Measurements from ENCODE around the gene SUN1.

SUN1 gene

DNA sequence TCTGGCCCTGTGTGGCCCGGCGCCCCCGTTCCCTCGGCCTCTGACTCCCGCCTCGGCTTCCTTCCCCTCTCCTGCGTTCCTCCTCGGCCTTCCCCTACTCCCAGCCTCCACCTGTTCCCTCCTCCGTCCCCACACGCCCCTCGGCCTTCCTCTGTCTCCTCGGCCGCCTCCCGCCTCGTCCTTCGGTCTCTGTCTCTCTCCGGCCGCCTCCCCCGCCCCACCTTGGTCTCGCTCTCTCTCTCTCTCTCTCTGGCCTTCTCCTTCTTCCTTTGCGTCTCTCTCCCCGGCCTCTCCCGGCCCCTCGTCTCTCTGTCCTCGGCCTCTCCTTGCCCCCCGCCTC is 44.7 kb downstream of the SUN1 start:
- TF ChIP-seq, protein P1, sequence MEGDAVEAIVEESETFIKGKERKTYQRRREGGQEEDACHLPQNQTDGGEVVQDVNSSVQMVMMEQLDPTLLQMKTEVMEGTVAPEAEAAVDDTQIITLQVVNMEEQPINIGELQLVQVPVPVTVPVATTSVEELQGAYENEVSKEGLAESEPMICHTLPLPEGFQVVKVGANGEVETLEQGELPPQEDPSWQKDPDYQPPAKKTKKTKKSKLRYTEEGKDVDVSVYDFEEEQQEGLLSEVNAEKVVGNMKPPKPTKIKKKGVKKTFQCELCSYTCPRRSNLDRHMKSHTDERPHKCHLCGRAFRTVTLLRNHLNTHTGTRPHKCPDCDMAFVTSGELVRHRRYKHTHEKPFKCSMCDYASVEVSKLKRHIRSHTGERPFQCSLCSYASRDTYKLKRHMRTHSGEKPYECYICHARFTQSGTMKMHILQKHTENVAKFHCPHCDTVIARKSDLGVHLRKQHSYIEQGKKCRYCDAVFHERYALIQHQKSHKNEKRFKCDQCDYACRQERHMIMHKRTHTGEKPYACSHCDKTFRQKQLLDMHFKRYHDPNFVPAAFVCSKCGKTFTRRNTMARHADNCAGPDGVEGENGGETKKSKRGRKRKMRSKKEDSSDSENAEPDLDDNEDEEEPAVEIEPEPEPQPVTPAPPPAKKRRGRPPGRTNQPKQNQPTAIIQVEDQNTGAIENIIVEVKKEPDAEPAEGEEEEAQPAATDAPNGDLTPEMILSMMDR (IDR thresholded peaks at IDR 0.05) = no peak
- H3K36me3 Mint-ChIP-seq (ENCODE audit: low read depth) = peaks cover 25% of the 10 kb centered on the region
- no peaks in the 10 kb centered on the region for H3K9me3 Mint-ChIP-seq
- no peaks in the 10 kb centered on the region for H3K27me3 Mint-ChIP-seq (ENCODE audit: low read depth, poor library complexity)
- H3K4me3 Mint-ChIP-seq = peak overlapping the region; percentile 94
- no peak for DNase-seq
- peak overlapping the region; percentile 83 for H3K27ac Mint-ChIP-seq
- H3K4me1 Mint-ChIP-seq = peaks cover 35% of the 10 kb centered on the region

- peak overlapping the region; percentile 83 for H3K27ac Mint-ChIP-seq
- H3K27me3 Mint-ChIP-seq (ENCODE audit: low read depth, poor library complexity) = no peaks in the 10 kb centered on the region
- DNase-seq = peak; percentile 33
Measured at GRCh38 chr7:877312-878232, 45.3 kb downstream of the SUN1 start.

GRCh38 chr7:879093-879492 is 46.8 kb downstream of the SUN1 start:
- peaks cover 12% of the 10 kb centered on the region for H3K36me3 Mint-ChIP-seq (ENCODE audit: low read depth)
- no peaks in the 10 kb centered on the region for H3K9me3 Mint-ChIP-seq
- TF ChIP-seq, protein P1 (IDR thresholded peaks at IDR 0.05) = no peak
- H3K27me3 Mint-ChIP-seq (ENCODE audit: low read depth, poor library complexity) = no peaks in the 10 kb centered on the region
- H3K4me3 Mint-ChIP-seq = peak overlapping the region; percentile 59
- no peak overlapping the region for H3K27ac Mint-ChIP-seq
- peaks cover 36% of the 10 kb centered on the region for H3K4me1 Mint-ChIP-seq
- DNase-seq = no peak

More at GRCh38 chr7:877312-878232, 45.3 kb downstream of the SUN1 start:
- no peaks in the 10 kb centered on the region for H3K9me3 Mint-ChIP-seq
- H3K36me3 Mint-ChIP-seq (ENCODE audit: low read depth) = peaks cover 21% of the 10 kb centered on the region
- H3K4me3 Mint-ChIP-seq = peak overlapping the region; percentile 94
- peaks cover 39% of the 10 kb centered on the region for H3K4me1 Mint-ChIP-seq
- TF ChIP-seq, protein P1 (IDR thresholded peaks at IDR 0.05) = no peak

DNA sequence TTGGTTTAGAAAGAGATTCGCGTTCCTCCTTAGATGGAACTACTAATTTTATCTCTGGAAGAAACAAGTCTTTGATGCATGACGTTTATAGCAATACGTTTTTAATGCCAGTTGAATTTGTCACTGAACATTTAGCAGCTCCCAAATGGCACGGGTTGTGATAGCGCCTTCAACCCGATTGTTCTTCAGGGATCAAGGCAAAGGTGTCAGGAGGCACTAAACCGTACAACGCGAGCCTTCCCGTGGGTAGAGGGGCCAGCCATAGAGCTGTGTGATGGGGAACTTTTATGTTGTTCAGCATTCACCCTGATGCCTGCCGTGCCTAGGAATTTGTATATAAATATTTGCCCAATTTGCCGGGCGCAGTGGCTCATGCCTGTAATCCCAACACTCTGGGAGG is 47.4 kb downstream of the SUN1 start:
- H3K36me3 Mint-ChIP-seq (ENCODE audit: low read depth) = peaks cover 12% of the 10 kb centered on the region
- H3K27ac Mint-ChIP-seq = no peak overlapping the region
- no peak for DNase-seq
- H3K4me3 Mint-ChIP-seq = no peak overlapping the region
- peaks cover 31% of the 10 kb centered on the region for H3K4me1 Mint-ChIP-seq
- no peaks in the 10 kb centered on the region for H3K9me3 Mint-ChIP-seq
- H3K27me3 Mint-ChIP-seq (ENCODE audit: low read depth, poor library complexity) = no peaks in the 10 kb centered on the region
- TF ChIP-seq, protein P1 (IDR thresholded peaks at IDR 0.05) = no peak

DNA sequence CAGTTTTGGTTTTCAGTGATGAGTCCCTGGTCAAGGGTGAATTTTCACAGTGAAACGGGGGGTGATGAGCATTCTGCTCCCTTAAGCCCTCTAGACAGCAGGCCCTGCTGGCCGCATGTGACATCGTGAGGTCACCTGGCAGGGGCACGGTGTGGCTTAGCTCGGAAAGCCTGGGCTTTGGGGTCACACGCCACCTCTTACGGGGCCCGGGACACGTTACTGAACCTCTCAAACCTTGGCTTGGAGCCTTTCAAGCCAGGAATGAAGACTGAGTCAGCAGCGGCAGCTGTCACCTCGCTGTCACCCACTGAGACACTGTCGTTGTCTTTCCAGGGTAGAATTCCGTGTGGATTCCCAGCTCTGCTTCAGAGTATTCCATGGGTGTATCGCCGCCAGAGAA is 48.2 kb downstream of the SUN1 start:
- Mint-ChIP-seq H3K9me3 (no peaks in the 10 kb centered on the region), H3K4me1 (peaks cover 31% of the 10 kb centered on the region), H3K27ac (no peak overlapping the region), H3K36me3 (ENCODE audit: low read depth) (peaks cover 12% of the 10 kb centered on the region), H3K4me3 (no peak overlapping the region), H3K27me3 (ENCODE audit: low read depth, poor library complexity) (no peaks in the 10 kb centered on the region)
- DNase-seq = no peak
- TF ChIP-seq, protein P1 (IDR thresholded peaks at IDR 0.05) = no peak

All from nephron progenitor cell (in vitro differentiated cells).